GM12865 (cell line): Measurements from ENCODE around the gene PANK1.

Experiments used
- DNase-seq: peaks from one replicate; pipeline ENCODE4 v3.0.0; 2010; ENCODE audit warnings: low read depth
- H3K4me3 ChIP-seq: 2 replicates; pipeline ENCODE4 v1.5.1; 2011; ENCODE audit warnings: mild to moderate bottlenecking, low read depth, low read length, control low read depth
- TF ChIP-seq, protein P1 (sequence below): IDR thresholded peaks from 2 replicates; pipeline ENCODE4 v1.5.1; 2011; ENCODE audit warnings: low read length, control low read depth, low read depth, inconsistent platforms; ENCODE audit not compliant: insufficient read depth; ENCODE audit errors: missing control alignments

The PANK1 gene

DNA sequence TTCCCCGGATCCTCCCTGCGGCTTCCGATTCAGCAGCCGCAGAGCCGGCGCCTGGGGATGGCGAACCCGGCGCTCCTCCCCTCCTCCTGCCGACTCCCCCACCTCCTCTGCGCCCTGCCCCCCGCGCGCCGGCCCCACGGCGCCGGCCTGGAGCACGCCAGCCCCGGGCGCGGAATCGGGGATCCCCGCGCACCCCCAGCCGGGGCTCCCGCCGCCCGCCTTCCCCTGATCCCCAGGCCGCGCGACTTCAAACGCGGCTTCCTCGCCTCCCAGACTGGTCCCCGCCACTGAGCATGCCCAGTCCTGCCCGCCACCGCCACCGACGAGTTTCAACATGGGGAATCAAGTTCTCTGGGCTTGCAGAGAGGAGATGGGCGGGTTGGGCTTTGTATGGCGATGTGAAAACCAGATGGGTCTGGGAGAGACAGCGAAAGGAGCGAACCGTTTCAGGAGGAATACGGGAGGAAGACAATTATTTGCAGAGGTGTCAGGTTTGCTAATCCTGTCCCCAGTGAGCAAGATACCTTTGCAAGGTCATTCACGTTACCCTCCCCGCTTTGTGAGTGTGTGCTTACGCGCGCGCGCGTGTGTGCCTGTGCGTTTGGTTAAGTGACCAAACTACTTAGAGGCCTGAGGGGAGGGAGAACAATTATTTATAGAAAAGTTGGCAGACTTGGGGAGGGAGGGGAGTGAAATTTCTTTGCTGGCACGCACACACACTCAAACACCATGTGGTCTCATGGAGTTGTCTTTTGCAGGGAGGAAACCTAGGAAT, at the start of gene PANK1:
PANK1 (minus strand) TSS at position 276 of the 775 bp plus-strand sequence. CDS start 351 bp downstream, outside the sequence.
- peak; percentile 87 for DNase-seq
- TF ChIP-seq, protein P1, sequence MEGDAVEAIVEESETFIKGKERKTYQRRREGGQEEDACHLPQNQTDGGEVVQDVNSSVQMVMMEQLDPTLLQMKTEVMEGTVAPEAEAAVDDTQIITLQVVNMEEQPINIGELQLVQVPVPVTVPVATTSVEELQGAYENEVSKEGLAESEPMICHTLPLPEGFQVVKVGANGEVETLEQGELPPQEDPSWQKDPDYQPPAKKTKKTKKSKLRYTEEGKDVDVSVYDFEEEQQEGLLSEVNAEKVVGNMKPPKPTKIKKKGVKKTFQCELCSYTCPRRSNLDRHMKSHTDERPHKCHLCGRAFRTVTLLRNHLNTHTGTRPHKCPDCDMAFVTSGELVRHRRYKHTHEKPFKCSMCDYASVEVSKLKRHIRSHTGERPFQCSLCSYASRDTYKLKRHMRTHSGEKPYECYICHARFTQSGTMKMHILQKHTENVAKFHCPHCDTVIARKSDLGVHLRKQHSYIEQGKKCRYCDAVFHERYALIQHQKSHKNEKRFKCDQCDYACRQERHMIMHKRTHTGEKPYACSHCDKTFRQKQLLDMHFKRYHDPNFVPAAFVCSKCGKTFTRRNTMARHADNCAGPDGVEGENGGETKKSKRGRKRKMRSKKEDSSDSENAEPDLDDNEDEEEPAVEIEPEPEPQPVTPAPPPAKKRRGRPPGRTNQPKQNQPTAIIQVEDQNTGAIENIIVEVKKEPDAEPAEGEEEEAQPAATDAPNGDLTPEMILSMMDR = no peak
- H3K4me3 ChIP-seq = peak within 1 kb of the TSS; percentile 75

DNA sequence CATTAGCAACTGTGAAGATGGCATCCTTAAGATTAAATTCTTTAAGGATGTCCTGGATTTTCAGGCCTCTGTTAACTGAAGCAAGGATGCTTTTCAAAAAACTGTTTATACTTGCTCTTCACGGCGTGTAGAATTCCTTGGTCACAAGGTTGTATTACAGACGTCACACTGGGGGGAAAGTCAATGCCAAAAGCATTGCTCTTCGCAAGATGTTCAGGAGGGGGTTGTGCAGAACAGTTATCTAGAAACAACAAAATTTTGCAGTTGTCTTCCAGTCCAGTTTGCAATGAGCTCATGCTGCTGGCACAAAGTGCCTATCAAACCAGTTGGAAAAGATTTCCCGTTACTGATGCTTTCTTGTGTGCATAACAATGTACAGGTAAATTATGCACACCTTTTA, 48.1 kb upstream of the PANK1 start:
- TF ChIP-seq, protein P1 = no peak
- no peak for DNase-seq
- no peak overlapping the region for H3K4me3 ChIP-seq

DNA sequence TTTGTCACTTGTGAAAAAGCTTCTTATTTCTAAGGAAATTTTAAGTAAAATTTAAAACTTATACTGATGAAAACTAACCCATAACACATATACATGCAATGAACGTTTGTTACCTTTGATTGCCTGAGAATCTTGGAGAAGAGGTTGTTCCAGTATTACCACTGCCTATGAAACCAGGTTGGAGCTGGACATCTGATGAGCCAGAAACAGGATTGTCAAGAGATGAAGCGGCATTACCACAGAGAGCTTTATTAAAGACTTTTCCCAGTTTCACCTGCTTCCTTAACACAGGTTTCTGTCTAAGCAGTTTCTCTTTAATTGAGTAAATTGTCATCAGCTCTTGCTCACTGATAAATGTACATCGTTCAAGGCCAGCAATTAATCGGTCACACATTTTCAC, 47.4 kb upstream of the PANK1 start:
- no peak overlapping the region for H3K4me3 ChIP-seq
- TF ChIP-seq, protein P1 = no peak
- no peak for DNase-seq

DNA sequence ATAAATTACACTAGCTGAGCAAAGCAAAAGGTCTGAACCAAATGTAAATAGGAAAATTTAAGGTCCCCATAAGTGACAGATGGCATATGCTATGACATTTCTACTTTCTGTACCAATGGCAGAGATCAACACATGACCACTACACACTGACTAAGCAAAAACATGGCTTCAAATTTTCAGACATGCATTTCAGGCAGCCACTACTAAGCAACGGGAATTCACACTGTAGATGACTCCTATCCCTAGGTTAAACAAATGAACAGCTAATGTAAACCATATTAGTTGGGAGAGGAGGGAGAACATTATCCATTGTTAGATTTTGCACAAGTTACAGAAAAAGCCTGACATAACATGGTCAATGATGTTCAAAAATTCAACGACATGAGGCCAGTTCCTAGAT, 45.0 kb upstream of the PANK1 start:
- no peak for DNase-seq
- TF ChIP-seq, protein P1 = no peak
- H3K4me3 ChIP-seq = no peak overlapping the region

DNA sequence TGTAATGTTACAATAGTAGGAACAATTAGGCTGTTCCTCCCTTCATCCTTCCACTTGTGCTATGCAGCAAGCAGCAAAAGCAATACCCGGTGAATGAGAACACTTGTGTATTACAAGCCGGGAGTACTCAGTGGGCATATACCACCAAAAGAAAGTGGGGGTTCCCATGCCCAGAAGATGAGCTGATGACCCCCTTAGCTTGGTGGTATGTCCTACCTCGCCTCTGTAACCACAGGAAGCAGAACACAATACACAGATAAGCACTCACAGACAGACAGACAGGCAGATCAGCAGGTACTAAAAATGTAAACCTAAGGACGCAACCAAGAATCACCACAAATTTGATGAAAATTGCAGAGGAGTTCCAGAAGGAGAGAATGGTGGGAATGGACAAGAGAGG, 40.9 kb upstream of the PANK1 start:
- TF ChIP-seq, protein P1 = no peak
- no peak overlapping the region for H3K4me3 ChIP-seq
- no peak for DNase-seq

DNA sequence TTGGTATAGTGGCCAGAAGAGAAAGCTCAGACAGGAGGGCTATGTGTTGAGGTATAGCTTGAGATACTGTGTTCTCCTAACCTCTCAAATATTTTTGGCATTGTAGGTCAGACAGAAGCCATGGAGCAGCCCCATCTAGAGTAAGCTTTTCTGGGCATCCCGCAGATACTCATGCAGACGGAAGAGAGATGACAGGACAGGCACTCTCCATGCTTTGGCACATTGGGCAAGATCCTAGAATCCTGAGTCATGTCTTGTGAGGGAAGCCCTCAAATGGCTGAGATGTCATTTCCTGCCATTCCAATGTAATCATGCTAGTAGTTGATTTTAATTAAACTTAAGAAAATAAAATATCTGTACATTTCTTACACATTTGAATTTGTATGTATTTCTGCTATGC, 39.6 kb upstream of the PANK1 start:
- H3K4me3 ChIP-seq = no peak overlapping the region
- TF ChIP-seq, protein P1 = no peak
- DNase-seq = no peak

DNA sequence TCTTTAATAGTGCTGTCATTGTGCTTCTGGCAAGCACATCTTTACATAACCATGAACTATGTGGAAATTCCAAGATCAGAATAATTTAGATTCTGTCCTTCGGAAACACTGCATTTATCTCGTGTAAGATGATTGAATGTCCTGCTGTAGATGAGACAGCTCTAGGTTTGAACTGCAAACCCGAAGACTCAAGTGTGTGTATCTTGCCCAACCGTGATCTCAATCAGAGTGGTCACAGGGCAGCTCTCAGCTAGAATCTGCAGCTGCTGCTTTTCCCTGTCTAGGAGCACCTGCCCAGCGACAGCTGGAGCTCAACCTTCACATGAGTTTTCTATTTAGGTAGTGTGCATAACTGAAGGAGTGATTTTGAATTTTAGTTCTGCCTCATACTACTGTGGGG, 38.8 kb upstream of the PANK1 start:
- TF ChIP-seq, protein P1 = no peak
- H3K4me3 ChIP-seq = no peak overlapping the region
- DNase-seq = no peak
